ENCODE results near the gene RIOK2. TPM values are rescaled to one million over a fixed set of nuclear protein-coding genes. Genes with fewer than 3 reads are reported as not detected.

RIOK2 gene
- total RNA-seq, 3 donors from 2014 or later (not counting 1 experiment from before 2014, with no cell fraction given), result 26.3 to 31.0 (median 28.2) TPM

GRCh38 chr5:97209343-97209742 lies 26.3 kb upstream of the RIOK2 start:
- Mint-ChIP-seq H3K36me3 (peaks cover 17% of the 10 kb centered on the region), H3K9me3 (peaks cover 2 to 13% of the 10 kb centered on the region in 2 donors), H3K27me3 (ENCODE audit: low read depth in 2 of 2) (peaks cover 20 to 23% of the 10 kb centered on the region in 2 donors), H3K4me1 (no peaks in the 10 kb centered on the region), H3K4me3 (no peak overlapping the region), H3K27ac (no peak overlapping the region)
- Histone ChIP-seq H3K9me3 (ENCODE audit: control insufficient read depth, insufficient read depth, low read length) (no peaks in the 10 kb centered on the region), H3K4me3 (ENCODE audit: low read length) (no peak overlapping the region), H3K36me3 (ENCODE audit: control insufficient read depth, insufficient read depth, low read length) (no peaks in the 10 kb centered on the region), H3K27ac (ENCODE audit: low read length) (no peak overlapping the region), H3K4me1 (ENCODE audit: control insufficient read depth, insufficient read depth, low read length) (no peaks in the 10 kb centered on the region), H3K27me3 (ENCODE audit: control insufficient read depth, insufficient read depth, low read length) (no peaks in the 10 kb centered on the region)
- no peak for DNase-seq
- intact Hi-C loops (cut with micrococcal nuclease), result no loop called here
- WGBS (ENCODE audit: insufficient coverage), result 86% methylated on average over 1 of the region's 2 CpGs
- no peak for TF ChIP-seq CTCF (IDR thresholded peaks at IDR 0.05)
- no peak for ATAC-seq

- Histone ChIP-seq H3K9me3 (ENCODE audit: control insufficient read depth, insufficient read depth, low read length) (no peaks in the 10 kb centered on the region), H3K4me1 (ENCODE audit: control insufficient read depth, insufficient read depth, low read length) (no peaks in the 10 kb centered on the region), H3K27me3 (ENCODE audit: control insufficient read depth, insufficient read depth, low read length) (no peaks in the 10 kb centered on the region), H3K4me3 (ENCODE audit: low read length) (no peak overlapping the region), H3K36me3 (ENCODE audit: control insufficient read depth, insufficient read depth, low read length) (no peaks in the 10 kb centered on the region), H3K27ac (ENCODE audit: low read length) (no peak overlapping the region)
- DNase-seq, result no peak
- no peaks in the 10 kb centered on the region for H3K4me1 Mint-ChIP-seq
- no peak overlapping the region for H3K4me3 Mint-ChIP-seq
- H3K36me3 Mint-ChIP-seq, result peaks cover 10% of the 10 kb centered on the region
- no peak for ATAC-seq
- H3K9me3 Mint-ChIP-seq, result peaks cover 2 to 8% of the 10 kb centered on the region in 2 donors
- H3K27me3 Mint-ChIP-seq (ENCODE audit: low read depth in 2 of 2), result peaks cover 20 to 24% of the 10 kb centered on the region in 2 donors
- intact Hi-C loops (cut with micrococcal nuclease), result no loop called here
- no peak for TF ChIP-seq CTCF (IDR thresholded peaks at IDR 0.05)
- H3K27ac Mint-ChIP-seq, result no peak overlapping the region
- 84% methylated on average over 2 of the region's 2 CpGs for WGBS (ENCODE audit: insufficient coverage)
Observed at GRCh38 chr5:97208714-97209113, 25.7 kb upstream of the RIOK2 start.

- Mint-ChIP-seq H3K27me3 (ENCODE audit: low read depth in 2 of 2) (peaks cover 20 to 23% of the 10 kb centered on the region in 2 donors), H3K4me3 (no peak overlapping the region), H3K9me3 (peaks cover 2 to 6% of the 10 kb centered on the region in 2 donors), H3K27ac (no peak overlapping the region), H3K4me1 (no peaks in the 10 kb centered on the region), H3K36me3 (peaks cover 7% of the 10 kb centered on the region)
- intact Hi-C loops (cut with micrococcal nuclease), result no loop called here
- 92% methylated on average over 6 of the region's 6 CpGs for WGBS (ENCODE audit: insufficient coverage)
- Histone ChIP-seq H3K4me3 (ENCODE audit: low read length) (no peak overlapping the region), H3K27me3 (ENCODE audit: control insufficient read depth, insufficient read depth, low read length) (no peaks in the 10 kb centered on the region), H3K4me1 (ENCODE audit: control insufficient read depth, insufficient read depth, low read length) (no peaks in the 10 kb centered on the region), H3K36me3 (ENCODE audit: control insufficient read depth, insufficient read depth, low read length) (no peaks in the 10 kb centered on the region), H3K9me3 (ENCODE audit: control insufficient read depth, insufficient read depth, low read length) (no peaks in the 10 kb centered on the region), H3K27ac (ENCODE audit: low read length) (no peak overlapping the region)
- no peak for DNase-seq
- no peak for ATAC-seq
- TF ChIP-seq CTCF (IDR thresholded peaks at IDR 0.05), result no peak
Observed at GRCh38 chr5:97208184-97208713, 25.2 kb upstream of the RIOK2 start.

GRCh38 chr5:97194366-97194765 lies 11.3 kb upstream of the RIOK2 start:
- Mint-ChIP-seq H3K4me1 (peaks cover 0 to 4% of the 10 kb centered on the region in 2 donors), H3K27ac (no peak overlapping the region), H3K36me3 (peaks cover 11% of the 10 kb centered on the region), H3K4me3 (no peak overlapping the region), H3K9me3 (no peaks in the 10 kb centered on the region), H3K27me3 (ENCODE audit: low read depth in 2 of 2) (peaks cover 27 to 48% of the 10 kb centered on the region in 2 donors)
- H3K27ac ChIP-seq (ENCODE audit: low read length), result no peak overlapping the region
- no peak for DNase-seq
- H3K4me1 ChIP-seq (ENCODE audit: control insufficient read depth, insufficient read depth, low read length), result no peaks in the 10 kb centered on the region
- no peaks in the 10 kb centered on the region for H3K9me3 ChIP-seq (ENCODE audit: control insufficient read depth, insufficient read depth, low read length)
- ATAC-seq, result no peak
- no peaks in the 10 kb centered on the region for H3K27me3 ChIP-seq (ENCODE audit: control insufficient read depth, insufficient read depth, low read length)
- no peak for TF ChIP-seq CTCF (IDR thresholded peaks at IDR 0.05)
- 29% methylated on average over 2 of the region's 2 CpGs for WGBS (ENCODE audit: insufficient coverage)
- H3K4me3 ChIP-seq (ENCODE audit: low read length), result no peak overlapping the region
- intact Hi-C loops (cut with micrococcal nuclease), result no loop called here
- no peaks in the 10 kb centered on the region for H3K36me3 ChIP-seq (ENCODE audit: control insufficient read depth, insufficient read depth, low read length)

All from natural killer cell (primary cell).